Cerebellar cortex (tissue), 1 donor: ENCODE results near the gene LGR6.
"Not testable (repeated sequence)": the region's sequence is repeated elsewhere in the genome, so short reads cannot be mapped to it uniquely, and the experiment has no call there.

ENCODE experiments used
- DNase-seq: peaks from one replicate; pipeline ENCODE4 v3.0.0-alpha.2; 2015; ENCODE audit warnings: low spot score

Gene LGR6

DNA sequence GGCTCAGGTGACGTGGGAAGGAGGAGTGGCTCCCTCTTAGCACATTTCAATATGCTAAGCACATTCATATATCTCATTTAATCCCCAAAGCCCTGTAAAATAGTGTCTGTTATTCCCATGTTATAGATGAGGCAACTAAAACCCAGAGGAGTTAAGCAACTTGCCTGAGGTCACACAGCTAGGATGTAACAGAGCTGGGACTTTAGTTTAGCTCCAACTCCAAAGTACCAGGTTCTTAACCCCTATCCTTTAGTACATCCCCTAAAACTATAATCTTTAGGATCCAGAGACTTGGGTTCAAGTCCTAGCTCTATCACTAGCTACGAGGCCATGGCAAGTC, 48.5 kb downstream of the LGR6 start:
- no peak for DNase-seq

DNA sequence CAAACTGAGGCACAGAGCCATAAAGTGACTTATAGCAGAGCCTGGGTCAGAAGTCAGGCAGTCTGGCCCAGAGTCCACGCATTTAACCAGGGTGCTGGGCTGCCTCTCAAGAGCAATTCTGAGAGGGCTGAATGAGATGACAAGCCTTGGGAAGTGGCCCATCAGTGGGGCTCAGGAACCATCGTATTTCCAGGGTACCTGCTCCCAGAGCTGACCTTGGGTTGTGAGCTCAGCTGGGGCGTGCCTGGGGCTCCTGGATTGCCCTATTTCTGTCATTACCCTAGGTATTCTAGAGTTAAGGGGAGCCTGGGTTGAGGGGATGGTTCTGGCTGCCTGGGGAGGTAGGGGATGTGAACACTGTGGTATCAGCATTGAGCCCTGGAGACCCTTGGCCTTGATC, 49.4 kb downstream of the LGR6 start:
- no peak for DNase-seq

DNA sequence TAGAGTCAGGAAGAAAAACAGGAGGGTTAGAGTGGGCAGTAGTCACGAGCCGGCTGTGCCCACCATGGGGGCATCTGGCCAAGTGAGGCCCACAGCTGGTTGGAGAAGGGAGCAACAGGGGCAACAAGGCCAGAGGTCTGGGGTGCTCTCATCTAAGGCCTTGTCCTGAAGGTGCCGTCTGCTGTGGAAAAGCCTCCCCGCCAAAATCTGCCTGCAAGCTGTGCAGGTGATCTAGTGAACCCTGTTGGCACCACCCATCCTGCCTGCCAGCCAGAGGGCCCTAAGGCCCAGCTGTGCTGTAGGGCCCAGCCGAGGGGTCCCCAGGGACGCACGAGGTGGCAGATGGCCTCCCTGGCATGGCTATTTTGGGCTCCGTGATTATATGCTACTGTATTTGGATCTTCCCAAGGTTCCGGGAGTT, 51.3 kb downstream of the LGR6 start:
- no peak for DNase-seq

- no peak for DNase-seq
Observed at GRCh38 chr1:202245391-202245790, 51.8 kb downstream of the LGR6 start.

- DNase-seq, result no peak
Observed at GRCh38 chr1:202247104-202247503, 53.5 kb downstream of the LGR6 start.

- DNase-seq, result no peak
Observed at GRCh38 chr1:202247837-202248795, 54.5 kb downstream of the LGR6 start.

DNA sequence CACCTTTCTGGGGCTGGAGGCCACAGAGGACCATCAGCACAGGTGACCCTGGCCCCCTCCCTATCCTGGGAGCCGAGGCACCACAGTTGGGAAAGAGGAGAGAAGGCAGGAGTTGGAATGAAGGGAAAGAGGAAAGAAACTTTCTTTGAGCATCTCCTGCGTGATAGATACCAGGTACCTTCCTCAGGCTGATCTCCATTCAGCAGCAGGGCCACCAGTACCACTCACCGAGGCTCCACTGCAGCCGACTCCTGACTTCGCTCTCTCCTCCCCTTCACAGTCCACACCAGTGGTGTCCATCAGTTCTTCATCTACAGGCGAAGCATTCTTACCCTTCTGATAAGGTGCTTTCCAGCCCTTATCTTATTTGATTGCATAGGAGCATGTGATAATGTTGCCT, 55.3 kb downstream of the LGR6 start:
- no peak for DNase-seq

GRCh38 chr1:202249436-202249835, 55.8 kb downstream of the LGR6 start:
- DNase-seq, result no peak

DNA sequence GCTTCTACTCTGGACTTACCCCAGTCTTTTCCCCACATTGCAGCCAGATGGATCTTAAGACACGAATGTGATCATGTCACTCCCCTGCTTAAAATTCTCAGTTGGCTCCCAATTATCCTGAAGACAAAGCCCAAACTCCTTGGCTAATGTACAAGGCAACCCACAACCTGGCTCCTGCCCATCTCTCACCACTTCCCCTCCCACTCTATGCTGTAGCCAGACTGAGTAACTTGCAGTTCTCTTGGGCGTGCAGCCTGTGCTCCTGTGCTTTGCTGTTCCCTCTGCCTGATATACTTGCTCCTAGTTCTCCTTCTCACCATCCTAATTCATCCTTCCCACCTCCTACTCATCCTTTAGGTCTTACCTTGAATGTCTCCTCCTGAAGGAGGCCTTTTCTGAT, 56.2 kb downstream of the LGR6 start:
- no peak for DNase-seq

DNA sequence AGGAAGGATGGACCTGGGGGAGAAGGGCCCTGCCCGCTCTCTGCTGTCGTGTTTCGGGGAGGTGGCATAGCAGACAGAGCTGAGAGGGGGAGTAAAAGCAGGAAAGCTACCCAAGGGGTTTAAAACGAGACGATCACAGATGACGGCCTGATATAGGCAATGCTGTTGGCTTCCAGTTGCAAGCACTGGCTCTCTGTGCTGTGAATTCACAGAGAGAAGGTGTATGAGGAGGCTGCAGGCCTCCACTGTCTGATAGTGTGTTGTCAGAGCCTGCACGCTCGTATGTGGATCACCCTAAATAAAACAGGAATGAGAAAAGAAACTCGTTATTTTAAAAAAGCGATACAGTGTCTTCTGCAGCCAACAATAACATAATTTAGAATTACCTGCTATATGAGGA, 57.4 kb downstream of the LGR6 start:
- DNase-seq, result no peak

DNA sequence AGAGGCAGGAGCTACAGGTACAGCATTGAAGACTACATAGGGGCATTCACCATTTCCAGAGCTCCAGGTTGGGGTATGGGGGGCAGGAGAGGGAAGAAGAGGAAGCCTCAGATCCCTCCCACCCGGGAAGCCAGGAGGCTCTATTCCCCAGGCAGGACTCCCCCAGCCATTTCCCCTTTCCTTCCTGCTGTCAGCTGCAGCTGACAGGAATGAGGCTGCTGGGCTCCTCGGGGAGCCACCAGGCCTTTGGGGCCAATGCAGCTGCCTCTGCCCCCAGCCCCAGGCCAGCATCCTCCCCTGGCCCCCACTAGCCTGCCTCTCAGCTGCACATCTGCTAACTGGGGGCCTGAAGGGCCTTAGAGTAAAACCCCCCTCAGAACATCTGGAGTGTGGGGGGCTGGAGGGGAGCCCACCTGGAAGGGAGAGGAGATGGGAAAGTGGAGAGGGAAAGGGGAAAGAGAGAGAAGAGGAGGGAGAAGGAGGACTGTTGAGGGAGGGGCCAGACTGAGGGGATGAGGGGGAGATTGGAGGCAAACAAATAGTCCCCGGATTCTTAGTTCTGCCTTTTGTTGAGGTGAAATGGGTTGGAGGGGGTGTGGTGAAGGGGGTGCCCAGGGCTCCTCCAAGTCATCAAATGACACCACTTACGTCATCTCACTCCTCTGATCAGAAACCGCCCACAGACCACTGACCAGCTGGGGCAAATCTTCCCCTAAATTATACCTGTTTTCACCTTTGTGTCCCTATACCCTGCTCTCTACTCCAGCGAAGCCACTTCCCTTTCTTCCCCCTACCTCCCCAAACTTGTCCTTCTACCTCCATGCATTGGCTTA, 58.0 kb downstream of the LGR6 start:
- no peak for DNase-seq

GRCh38 chr1:202252271-202252670, 58.7 kb downstream of the LGR6 start:
- no peak for DNase-seq

GRCh38 chr1:202254454-202255252, 61.1 kb downstream of the LGR6 start:
- DNase-seq, result no peak

- no peak for DNase-seq
Observed at GRCh38 chr1:202255343-202255742, 61.7 kb downstream of the LGR6 start.

DNA sequence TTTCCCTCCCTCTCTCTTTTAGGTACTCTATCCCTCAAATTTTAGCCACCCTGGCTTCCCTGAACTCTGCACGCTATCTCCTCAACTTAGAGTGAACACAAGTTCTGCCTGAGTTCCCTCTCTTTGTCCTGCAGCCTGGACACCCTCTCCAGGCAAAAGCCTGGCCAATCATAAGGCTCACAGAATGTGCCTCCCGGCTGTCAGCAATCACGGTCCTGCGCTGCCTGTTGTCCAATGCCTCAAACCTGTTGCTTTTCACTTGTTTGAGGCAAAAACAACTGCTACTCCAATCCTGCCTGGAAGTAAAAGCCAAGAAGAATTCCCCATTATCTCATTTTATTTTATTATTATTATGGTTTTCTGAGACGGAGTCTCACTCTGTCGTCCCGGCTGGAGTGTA, 66.1 kb downstream of the LGR6 start:
- DNase-seq, result no peak

GRCh38 chr1:202261209-202261958, 67.8 kb downstream of the LGR6 start:
- DNase-seq, result not testable (repeated sequence)

- no peak for DNase-seq
Observed at GRCh38 chr1:202263628-202264027, 70.0 kb downstream of the LGR6 start.

DNA sequence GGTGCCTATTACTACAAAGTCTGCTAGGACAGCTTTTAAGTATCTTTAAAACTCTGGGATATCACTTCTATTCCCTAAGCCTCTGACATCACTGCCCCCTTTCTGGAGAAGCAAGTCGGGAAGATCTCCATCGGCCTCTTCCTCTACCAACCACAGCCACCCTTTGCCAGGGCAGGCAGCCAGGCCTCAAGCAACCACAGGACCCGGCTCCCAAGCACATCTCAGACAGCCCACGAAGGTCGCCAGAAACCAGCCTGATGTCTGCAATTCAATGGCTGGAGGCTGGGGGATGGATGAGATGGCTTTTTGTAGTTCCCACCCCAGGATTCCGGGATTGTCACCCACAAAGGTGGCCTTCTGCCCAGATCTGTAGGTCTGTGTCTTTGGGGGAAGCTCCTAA, 70.7 kb downstream of the LGR6 start:
- no peak for DNase-seq

DNA sequence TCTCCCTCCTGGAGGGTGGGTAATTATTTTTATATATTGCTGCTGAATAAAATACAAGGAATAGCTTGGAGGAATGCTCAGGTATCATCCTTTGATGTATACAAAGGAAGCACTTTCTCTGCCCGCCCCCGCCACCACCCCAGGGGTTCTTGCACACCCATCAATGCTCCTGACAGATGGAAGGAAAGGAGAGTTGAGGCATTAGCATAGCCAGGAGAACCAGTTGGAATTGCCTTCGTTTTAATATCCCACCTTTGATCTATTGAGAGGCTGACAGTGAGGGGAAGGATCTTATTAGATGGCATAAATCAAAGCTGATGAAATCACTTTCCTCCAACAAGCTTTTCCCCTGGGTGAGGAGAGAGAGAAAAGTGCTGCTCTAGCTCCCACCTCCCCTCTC, 71.1 kb downstream of the LGR6 start:
- no peak for DNase-seq

DNA sequence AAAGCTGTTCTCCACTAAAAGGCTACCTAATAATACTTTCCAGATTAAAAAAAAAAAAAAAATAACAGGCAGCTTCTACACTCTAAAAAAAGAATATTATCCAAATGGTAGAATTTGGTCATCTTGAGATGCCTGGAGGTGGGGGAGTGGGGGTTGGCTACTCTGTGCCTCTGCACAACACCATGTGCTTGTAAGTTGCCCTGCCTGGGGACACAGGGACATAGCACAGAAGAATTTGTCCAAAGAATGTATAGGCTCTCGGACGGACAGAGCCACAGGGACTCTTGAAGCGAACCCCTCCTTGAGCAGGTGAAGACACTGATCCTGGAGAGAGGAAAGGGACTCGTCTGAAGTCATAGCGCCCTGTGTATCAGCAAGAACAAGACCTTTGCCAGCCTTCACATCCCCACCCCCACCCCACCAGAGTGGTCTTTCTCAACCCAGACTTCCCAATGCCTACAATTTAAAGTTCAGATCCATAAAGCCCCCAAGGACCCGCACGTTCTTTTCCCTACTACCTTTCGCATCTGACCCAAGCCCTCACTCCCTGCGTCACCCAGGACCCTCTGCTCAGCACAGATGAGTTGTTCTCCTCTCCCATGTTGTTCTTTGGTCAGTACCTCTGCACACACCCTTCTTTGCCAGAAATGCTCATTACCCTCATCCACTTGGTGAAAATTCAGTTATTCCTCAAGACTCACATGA, 72.6 kb downstream of the LGR6 start:
- no peak for DNase-seq

- no peak for DNase-seq
Observed at GRCh38 chr1:202268032-202268431, 74.4 kb downstream of the LGR6 start.
